AG09309 (cell line): ENCODE data around the gene CASQ1.

Source experiments
- DNase-seq: peaks from one replicate; pipeline ENCODE4 v3.0.0-alpha.2; 2010; ENCODE audit warnings: low read depth
- H3K4me3 ChIP-seq: 2 replicates; pipeline ENCODE4 v1.5.1; 2011; ENCODE audit warnings: mild to moderate bottlenecking, low read depth, low read length, moderate library complexity; ENCODE audit not compliant: control insufficient read depth
- TF ChIP-seq, protein P1 (sequence below): IDR thresholded peaks from 2 replicates; pipeline ENCODE4 v1.5.1; 2011; ENCODE audit warnings: mild to moderate bottlenecking, low read depth, low read length, inconsistent platforms; ENCODE audit not compliant: insufficient read depth, control insufficient read depth; ENCODE audit errors: missing control alignments

Gene CASQ1

DNA sequence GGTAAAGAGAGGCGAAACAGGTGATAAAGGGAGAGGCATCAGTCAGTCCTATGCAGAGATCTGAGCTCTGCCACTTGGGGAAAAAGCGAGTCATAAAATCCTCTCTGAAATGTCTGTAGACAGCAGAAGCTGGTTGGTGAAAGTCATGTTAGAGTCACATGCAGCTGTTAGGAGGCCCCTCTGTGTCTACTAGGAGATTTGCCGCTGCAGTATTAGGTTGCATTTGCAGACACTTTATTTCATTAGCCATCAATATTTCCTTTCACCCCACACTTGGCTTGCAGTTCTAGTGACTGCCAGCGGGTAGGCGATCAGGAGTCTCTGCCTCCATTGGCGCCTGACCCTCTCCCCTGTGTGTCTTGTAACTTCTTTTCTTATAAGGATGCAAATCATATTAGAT lies 22.8 kb upstream of the CASQ1 start:
- DNase-seq = no peak
- TF ChIP-seq, protein P1, sequence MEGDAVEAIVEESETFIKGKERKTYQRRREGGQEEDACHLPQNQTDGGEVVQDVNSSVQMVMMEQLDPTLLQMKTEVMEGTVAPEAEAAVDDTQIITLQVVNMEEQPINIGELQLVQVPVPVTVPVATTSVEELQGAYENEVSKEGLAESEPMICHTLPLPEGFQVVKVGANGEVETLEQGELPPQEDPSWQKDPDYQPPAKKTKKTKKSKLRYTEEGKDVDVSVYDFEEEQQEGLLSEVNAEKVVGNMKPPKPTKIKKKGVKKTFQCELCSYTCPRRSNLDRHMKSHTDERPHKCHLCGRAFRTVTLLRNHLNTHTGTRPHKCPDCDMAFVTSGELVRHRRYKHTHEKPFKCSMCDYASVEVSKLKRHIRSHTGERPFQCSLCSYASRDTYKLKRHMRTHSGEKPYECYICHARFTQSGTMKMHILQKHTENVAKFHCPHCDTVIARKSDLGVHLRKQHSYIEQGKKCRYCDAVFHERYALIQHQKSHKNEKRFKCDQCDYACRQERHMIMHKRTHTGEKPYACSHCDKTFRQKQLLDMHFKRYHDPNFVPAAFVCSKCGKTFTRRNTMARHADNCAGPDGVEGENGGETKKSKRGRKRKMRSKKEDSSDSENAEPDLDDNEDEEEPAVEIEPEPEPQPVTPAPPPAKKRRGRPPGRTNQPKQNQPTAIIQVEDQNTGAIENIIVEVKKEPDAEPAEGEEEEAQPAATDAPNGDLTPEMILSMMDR = no peak
- H3K4me3 ChIP-seq = no peak overlapping the region

DNA sequence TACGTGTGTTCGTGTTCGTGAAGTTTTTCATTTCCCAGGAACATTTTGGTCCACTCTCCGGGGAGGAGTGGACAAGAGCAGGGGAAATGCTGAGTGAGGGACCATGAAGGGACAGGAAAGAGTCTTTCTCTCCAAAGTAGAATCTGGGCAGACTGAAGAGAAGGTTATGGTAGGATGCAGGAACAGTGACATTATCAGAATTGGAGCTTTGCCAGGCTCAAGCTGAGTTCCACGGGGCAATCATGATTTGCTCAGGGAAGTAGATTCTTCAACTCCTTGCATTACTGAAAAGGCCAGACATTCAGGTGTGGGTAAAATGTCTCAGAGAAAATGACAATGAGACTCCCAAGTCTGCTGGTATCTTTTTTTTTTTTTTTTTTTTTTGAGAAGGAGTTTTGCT lies 22.4 kb upstream of the CASQ1 start:
- H3K4me3 ChIP-seq = no peak overlapping the region
- TF ChIP-seq, protein P1 = no peak
- DNase-seq = no peak

DNA sequence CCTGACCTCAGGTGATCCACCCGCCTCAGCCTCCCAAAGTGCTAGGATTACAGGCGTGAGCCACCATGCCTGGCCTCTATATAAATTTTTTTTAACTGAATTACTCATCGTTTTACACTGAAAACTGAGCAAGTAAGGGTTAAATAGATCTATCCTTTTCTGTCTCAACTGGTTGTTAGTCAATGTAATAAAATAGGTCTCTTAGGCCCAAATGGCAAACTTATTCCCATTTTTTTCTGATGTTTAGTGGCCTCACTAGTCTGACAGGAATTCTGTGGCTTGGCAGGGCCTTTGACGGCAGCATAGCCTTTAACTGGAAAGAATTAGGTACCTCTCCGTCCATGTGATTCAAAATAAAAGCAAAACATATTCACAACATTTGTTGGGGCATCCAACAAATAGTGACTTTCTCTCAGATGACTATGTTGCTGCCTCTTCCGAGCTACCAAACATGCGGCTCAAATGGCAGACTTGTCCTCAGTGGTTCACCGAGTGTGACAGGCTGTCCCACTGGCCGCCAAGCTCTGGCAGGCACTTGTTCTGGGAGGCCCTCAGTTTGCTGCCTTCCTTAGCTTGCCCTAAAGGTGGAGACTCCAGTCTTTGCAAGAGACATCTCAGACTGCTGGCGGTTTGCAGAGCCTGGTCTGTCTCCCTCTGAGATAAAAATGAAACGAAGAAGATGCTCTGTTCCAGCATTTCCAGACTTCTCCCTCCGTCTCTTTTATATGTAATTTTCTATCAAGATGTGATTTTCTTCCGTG lies 21.6 kb upstream of the CASQ1 start:
- H3K4me3 ChIP-seq = no peak overlapping the region
- TF ChIP-seq, protein P1 = peak; percentile 21
- no peak for DNase-seq

DNA sequence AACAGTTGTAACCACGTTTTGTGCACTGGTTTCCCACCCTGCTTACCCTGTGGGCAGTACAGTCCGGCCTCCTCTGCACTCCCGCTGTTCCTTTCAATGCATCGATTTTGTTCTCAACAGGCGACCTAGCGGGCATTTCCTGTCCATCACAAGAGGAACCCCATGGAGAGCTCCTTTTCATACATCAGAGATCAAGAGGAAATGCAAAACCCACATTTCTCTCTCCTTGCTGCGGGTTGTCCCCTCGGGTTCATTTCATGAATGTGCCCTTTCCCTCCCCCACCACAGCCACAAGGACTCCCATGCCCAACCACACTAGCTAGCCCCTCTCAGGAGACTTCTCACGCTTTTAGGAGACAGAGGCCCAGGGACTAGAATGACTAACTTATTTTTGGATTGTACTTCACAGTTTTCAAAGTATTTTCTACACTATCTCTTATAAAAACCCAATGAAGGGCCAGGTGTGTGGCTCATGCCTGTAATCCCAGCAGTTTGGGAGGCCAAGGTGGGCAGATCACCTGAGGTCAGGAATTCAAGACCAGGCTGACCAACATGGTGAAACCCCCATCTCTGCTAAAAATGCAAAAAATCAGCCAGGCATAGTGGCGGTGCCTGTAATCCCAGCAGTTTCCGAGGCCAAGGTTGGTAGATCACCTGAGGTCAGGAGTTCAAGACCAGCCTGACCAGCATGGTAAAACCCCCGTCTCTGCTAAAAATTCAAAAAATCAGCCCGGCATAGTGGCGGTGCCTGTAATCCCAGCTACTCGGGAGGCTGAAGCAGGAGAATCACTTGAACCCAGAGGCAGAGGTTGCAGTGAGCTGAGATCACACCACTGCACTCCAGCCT lies 20.6 kb upstream of the CASQ1 start:
- no peak overlapping the region for H3K4me3 ChIP-seq
- TF ChIP-seq, protein P1 = no peak
- DNase-seq = no peak

DNA sequence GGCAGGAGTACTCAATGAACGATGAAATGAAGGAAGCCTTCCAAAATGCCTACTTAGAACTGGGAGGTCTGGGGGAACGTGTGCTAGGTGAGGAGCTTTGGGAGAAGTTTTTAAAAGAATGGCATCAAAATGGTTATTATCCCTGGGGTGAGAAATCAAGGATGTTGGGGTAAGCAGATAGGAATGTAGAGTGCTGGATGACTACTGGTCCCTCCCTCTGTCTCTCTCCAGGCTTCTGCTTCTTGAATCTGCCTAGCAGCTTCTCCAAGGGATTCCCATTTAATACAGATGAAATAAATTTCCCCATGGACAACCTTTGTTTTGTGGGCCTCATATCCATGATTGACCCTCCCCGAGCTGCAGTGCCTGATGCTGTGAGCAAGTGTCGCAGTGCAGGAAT lies 19.0 kb upstream of the CASQ1 start:
- DNase-seq = no peak
- TF ChIP-seq, protein P1 = no peak
- H3K4me3 ChIP-seq = no peak overlapping the region

DNA sequence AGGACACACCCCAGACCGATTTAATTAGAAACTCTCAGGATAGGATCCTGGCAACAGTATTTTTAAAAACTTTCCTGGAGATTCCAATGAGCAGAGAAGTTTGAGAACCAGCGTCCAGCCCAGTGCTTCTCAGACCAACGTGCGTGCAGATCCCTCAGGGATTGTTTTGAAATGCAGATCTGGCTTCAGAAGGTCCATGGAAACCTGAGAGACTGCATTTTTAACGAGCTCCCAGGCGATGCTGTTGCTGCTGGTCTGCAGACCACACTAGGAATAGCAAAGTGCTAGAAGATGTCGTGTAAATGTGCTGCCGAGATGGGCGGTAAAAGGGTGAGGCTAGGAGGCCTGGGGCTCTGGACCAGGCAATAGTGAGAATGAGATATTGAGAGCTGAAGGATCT lies 18.4 kb upstream of the CASQ1 start:
- H3K4me3 ChIP-seq = no peak overlapping the region
- TF ChIP-seq, protein P1 = no peak
- no peak for DNase-seq
